Subcutaneous adipose tissue (tissue), 4 donors: ENCODE results near the gene ENOX1. TPM values are rescaled to one million over a fixed set of nuclear protein-coding genes. Genes with fewer than 3 reads are reported as not detected.

Experiments used
- CTCF ChIP-seq: fragments of 450-650 bp; IDR thresholded peaks from one replicate; pipeline ENCODE4 v1.5.1; 2016; ENCODE audit warnings: low read depth, mild to moderate bottlenecking, control low read depth, antibody characterized with exemption, moderate library complexity
- total RNA-seq, 4 donors: library from RNA; depleted of rRNA; stranded (reverse); fragments of >200 nt; gene quantifications; one replicate each; pipeline ENCODE4 v1.1.0, GENCODE V29; 2016

The ENOX1 gene
- total RNA-seq, 4 donors from 2014 or later, result 0.66 to 4.7 (median 2.1) TPM

DNA sequence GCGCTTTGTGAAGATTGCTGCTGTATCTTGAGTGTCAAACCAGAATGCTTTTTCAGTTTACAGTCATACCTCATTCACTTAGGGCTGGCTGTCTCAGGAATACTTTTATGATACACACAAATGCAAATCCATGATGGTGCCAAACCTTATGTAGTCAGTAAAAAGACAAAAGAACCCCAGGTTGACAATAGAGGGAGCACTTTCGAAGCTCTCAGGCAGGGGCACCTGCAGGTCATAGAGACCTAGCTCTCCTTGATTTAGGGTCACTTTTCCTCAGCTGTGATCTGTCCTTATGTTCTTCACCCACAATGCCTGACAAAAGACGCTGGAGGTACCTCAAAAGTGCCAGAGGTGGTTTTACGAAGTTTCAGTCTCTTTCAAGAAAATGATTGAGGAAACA, 591.2 kb downstream of the ENOX1 start:
- TF ChIP-seq CTCF, result no peak

DNA sequence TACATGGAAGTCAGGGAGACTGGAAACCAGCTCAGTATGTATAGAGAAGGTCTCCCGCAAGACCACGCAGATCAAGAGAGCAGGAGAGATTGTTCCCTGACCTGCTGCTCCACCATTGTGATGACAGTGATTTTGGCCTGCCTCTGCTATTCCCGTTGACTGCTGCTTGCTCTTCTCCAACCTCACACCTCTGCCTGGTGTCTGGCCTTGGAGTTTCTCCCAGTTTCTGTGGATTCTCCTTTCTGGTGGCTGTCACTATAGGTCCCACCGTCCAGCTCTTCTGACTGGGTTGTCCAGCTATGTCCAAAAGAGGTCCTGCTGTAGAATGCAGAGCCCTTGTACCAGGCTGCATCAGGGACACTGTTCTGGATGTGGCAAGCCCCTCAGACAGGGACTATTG, 591.7 kb downstream of the ENOX1 start:
- no peak for TF ChIP-seq CTCF

DNA sequence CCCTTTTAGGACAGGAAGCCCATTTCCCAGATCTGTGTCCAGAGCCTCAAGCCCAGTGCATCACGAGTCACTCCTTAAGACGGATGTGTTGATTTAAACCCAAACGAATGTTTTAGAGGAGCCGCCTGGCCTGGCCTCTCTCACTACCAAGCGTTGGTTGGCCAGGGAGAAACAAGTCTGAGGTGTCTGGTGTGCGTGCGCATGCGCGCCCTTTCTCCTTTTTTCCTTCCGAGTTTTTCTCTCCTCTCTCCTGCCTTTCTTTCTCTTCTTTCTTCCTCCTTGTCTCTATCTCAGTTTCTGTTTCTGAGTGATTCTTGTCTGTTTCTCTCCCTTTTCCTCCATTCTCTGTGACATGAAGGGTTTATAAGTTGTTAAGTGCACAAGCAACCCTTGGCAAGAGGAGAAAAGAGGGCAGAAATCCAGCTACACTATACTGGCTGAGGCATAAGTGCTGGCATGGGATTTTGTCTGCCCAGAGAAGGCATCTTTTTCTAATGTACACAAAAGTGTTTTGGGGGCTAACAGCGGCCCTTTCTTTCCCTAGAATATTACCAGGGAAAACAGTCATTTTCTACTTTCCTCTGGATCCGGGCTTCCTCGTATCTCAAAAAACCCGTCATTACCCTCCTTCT, 592.9 kb downstream of the ENOX1 start:
- no peak for TF ChIP-seq CTCF

- TF ChIP-seq CTCF, result no peak
Measured at GRCh38 chr13:43191546-43191945, 595.2 kb downstream of the ENOX1 start.

DNA sequence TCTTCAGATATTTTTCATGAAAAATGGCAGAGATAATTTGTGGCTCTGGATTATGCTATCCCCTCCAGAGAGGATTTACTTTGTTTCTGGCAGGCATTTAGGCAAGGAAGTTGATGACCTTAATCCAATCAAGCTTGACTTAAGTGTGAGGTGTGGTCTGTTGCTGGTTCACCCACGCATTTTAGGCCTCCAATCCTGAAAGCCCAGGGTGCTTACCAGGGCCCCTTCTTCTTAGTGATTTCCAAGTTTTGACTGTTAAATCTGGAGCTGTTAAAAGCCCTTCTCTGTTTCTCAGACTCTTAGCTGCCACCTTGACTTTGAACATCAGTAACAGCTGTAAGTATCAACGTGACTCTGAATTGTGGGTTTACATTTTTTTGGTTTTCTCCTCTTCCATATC, 601.5 kb downstream of the ENOX1 start:
- no peak for TF ChIP-seq CTCF

DNA sequence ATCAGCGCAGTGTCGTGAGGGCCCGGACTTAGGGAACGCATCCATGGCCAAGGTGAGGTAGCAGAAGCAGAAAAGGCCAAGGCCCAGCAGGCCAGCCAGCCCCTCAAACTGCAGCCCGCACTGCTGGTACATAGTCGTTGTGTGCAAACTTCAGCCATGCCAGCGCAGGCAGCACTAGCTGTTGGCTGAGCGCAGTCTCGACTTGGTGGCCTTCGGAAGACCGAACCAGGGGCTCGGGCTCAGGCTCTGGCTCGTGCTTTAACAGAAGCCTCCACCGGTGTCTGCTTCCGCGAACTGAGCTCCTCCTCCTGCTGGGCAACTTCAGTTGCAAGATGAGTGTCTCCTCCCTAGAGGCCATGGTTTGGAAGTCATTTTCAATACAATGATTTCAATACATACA, 605.9 kb downstream of the ENOX1 start:
- no peak for TF ChIP-seq CTCF

GRCh38 chr13:43180036-43180660, 606.6 kb downstream of the ENOX1 start:
- TF ChIP-seq CTCF, result no peak
